HG02870 (cell line): ENCODE data around the gene HOXB2.

ENCODE experiments used
- ATAC-seq: cut with Tn5 transposase; IDR thresholded peaks from one replicate; pipeline ENCODE4 v1.9.1; 2021; ENCODE audit warnings: mild to moderate bottlenecking, moderate library complexity; ENCODE audit not compliant: unreplicated experiment

Gene HOXB2

GRCh38 chr17:48579471-48579759 is 34.5 kb upstream of the HOXB2 start:
- ATAC-seq, result no peak

DNA sequence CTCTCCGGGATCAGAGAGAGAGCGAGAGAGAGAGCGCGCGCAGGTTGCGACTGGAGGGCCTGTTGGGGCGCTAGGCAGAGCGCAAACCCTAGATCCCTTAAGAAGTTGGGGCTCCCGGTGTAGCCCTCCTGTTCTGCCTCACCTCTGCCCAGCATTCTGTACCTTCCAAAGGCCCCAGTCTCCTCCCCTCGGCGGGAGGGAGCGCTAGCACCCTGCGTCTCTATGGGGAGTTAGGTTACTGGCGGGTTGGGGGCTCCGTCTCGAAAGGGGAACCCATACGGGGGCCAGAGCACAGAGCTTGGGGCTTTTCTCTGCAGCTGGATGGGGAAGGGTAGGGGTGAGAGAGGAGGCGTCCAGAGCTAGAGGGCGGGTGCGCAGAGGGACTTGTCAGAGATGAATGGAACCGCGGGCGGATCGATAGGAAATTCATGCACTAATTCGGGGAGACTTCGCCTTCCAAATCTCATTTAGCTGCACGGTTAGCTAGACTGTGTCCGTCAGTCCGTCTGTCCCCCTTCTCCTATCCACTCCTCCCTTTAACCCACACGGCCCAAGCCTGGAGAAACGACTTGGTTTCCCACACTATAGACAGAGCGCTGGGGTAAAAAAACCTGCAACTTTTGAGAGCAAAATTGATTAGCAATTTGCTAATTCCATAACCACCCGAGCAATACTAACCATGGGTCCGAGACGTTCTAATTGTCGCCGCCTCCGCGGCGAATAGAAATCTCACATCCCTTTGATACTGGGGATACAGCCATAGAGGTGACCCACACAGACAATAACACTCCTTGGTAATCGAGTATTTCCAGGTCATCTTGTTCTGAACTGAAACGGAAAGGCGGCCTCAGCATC is 33.9 kb upstream of the HOXB2 start:
- ATAC-seq, result peak; percentile 22

- ATAC-seq, result peak; percentile 69
Measured at GRCh38 chr17:48577946-48578615, 33.2 kb upstream of the HOXB2 start, which contains the start of gene HOXB4. Gene HOXB4, minus strand, starts transcription at chr17:48578350. Its CDS starts 31 bp downstream, at chr17:48578319.

GRCh38 chr17:48577330-48577945 is 32.5 kb upstream of the HOXB2 start:
- no peak for ATAC-seq

GRCh38 chr17:48576479-48577309 is 31.8 kb upstream of the HOXB2 start:
- no peak for ATAC-seq

DNA sequence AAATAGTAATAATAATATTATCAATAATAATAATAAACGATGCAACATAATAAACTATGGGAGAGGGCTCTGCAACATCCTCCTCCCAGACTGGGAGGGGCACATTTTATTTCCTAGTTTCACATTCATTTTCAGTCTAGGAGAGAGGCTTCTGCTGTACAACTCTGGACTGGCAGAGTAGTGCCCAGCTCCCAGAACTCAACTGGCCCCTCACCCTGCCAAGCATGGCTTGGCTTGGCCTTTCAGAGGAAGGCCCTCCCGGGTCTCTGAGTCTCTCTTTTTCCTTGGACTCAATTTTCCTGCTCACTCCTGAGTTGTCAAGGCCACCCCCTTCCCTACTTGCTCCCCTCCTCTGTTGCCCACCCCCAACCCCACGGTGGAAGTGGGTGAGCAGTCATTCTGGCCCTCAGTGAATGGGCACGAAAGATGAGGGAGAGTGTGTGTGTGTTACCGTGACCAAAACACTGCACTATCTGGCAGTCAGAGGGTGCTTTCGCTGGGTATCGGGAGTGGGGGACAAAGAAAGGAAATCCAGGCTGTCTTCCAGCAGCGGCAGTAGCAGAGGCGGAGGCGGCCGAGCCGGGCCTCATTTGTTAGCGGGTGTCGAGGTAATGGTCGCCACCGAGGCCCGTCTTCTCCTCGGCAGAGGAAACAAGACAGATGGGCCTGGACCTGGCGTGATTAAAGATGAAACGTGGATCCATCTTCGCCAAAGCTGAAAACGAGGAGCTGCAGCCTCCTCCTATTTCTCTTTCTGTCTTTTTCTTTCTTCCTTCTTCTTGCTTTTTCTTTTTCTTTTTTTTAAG is 31.0 kb upstream of the HOXB2 start:
- ATAC-seq, result no peak

DNA sequence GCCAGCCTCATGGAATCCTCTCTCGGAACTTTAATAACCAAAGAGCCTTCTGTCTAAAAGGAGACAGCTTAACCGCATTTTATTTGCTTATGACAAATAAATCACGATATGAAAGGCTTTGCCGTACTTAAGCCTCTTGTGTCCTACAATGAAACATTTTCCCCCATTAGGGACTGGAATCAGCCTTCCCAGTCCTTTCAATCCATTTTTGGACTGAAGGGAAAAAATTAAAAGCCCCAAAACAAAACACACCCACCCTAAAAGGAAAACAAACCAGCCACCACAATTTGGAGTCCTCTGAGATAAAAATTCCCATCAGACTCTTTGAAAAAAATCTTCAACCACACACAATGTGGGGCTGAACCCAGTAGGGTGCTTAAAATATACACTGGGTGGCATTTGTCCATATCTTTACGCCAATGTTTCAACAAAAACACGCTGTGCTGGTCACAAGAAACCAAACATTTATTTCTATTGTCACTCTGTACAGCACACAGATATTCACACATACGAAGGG is 30.2 kb upstream of the HOXB2 start:
- no peak for ATAC-seq

DNA sequence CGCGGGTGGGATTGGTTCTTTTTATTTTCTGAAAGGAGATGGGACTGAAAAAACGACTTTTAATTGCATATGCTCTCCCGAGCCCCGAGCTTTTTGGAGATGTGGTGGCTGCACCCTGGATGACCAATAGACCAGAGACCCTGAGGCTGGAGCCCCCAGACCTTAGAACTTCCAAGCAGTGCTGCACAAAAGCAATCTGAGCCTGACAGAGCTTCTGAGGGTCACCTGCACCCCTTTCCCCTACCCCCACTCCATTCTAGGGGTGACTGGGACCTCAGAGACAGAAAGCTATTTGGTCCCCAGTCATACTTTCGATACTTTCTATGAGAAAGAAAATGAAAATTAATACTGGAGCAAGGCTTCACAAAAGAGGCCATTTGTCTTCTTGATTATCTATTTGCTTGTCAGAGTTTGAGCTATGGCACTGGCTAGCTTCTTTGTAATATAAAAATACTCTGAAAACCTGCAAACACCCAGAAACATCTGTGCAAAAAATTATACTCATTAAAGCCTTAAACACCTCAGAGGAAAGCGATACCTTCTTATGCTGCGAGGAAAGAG is 29.7 kb upstream of the HOXB2 start:
- ATAC-seq, result no peak

- no peak for ATAC-seq
Measured at GRCh38 chr17:48571826-48572417, 27.0 kb upstream of the HOXB2 start.

GRCh38 chr17:48571024-48571818 is 26.3 kb upstream of the HOXB2 start:
- no peak for ATAC-seq

- no peak for ATAC-seq
Measured at GRCh38 chr17:48570325-48571023, 25.6 kb upstream of the HOXB2 start.

GRCh38 chr17:48569674-48570324 is 24.9 kb upstream of the HOXB2 start:
- no peak for ATAC-seq

GRCh38 chr17:48569240-48569582 is 24.3 kb upstream of the HOXB2 start:
- ATAC-seq, result no peak

- ATAC-seq, result no peak
Measured at GRCh38 chr17:48568499-48569239, 23.8 kb upstream of the HOXB2 start.

DNA sequence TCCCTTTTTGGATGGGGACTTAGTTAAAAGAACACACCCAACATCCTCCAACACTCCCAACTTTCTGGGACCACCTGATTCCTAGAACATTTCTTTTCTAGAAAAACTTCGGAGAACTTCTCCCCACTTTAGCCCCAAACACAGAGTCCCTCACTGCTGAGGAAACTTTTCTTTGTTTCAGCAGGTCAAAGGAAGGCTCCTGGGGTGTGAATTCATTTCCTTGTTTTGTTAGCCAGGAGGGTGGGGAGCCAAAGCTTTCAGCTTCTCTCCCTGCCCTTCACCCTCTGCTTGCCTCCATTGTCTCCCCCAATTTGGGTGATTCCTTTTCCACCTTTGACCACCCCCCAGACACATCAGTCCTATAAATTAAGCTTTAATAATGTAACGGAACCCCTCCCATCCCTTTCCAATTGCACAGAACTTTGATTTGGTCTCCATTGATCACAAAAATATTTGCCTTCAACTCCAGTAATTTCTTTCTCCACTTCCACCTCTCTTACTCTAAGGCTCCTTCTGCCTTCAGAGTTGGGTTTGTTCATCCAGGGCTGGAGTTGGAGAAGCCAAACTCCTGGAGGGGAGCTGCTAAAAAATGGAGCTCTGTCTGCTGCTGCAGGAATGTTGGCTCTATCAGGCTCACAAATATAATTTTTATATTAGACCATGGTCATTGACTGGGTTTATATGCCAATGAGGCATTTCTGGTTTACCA is 22.9 kb upstream of the HOXB2 start:
- ATAC-seq, result no peak

- ATAC-seq, result no peak
Measured at GRCh38 chr17:48567209-48567608, 22.3 kb upstream of the HOXB2 start.
